ENCODE results near the gene ZSCAN22. TPM values are rescaled to one million over a fixed set of nuclear protein-coding genes. Genes with fewer than 3 reads are reported as not detected.

Gene ZSCAN22
- total and polyA plus RNA-seq, 2 of the 13 experiments (the other 11 are each of a cell fraction or from before 2014, with no cell fraction given) = 2.5 to 3.5 TPM

DNA sequence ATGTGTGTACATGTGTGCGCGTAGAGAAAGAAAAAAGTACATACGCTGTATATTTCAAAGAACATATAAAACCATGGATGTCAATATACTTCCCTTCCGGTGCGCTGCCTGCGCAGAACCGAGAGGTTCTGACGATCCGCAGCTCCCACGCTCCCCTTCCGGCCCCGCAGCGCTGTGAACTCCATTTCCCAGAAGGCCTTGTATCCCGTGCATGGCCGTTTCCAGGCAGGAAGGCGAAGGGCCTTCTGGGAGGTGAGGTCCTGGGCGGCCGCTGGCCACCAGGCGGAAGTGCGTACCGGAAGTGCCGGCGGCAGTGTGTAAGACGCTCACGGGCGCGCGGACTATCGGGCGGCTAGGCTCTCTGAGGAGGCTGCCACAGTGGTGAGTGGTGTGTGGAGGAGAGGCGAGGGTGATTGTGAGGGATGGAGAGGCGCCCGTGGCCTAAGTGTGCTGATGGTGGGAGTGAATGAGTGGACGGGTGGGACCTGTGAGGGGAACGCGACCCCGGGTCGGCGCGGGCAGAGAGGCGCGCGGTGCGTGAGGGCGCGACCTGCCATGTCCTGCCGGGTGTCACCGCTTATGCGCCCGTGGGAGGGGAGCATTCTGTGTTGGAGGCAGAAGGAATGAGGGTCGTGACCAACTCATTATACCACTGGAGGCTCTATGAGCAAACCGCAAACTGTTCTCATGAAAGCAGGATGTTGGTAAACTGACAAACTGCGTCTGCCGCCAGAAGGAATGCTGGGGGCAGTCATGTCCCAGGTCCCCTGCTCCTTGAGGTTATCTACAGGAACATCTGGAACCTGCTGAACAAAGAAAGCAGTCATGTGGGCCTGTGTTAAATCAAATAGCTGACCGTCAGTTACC is 21.5 kb upstream of the ZSCAN22 start, which contains the start of gene ERVK3-1 (continued):
- TF ChIP-seq, protein P1, sequence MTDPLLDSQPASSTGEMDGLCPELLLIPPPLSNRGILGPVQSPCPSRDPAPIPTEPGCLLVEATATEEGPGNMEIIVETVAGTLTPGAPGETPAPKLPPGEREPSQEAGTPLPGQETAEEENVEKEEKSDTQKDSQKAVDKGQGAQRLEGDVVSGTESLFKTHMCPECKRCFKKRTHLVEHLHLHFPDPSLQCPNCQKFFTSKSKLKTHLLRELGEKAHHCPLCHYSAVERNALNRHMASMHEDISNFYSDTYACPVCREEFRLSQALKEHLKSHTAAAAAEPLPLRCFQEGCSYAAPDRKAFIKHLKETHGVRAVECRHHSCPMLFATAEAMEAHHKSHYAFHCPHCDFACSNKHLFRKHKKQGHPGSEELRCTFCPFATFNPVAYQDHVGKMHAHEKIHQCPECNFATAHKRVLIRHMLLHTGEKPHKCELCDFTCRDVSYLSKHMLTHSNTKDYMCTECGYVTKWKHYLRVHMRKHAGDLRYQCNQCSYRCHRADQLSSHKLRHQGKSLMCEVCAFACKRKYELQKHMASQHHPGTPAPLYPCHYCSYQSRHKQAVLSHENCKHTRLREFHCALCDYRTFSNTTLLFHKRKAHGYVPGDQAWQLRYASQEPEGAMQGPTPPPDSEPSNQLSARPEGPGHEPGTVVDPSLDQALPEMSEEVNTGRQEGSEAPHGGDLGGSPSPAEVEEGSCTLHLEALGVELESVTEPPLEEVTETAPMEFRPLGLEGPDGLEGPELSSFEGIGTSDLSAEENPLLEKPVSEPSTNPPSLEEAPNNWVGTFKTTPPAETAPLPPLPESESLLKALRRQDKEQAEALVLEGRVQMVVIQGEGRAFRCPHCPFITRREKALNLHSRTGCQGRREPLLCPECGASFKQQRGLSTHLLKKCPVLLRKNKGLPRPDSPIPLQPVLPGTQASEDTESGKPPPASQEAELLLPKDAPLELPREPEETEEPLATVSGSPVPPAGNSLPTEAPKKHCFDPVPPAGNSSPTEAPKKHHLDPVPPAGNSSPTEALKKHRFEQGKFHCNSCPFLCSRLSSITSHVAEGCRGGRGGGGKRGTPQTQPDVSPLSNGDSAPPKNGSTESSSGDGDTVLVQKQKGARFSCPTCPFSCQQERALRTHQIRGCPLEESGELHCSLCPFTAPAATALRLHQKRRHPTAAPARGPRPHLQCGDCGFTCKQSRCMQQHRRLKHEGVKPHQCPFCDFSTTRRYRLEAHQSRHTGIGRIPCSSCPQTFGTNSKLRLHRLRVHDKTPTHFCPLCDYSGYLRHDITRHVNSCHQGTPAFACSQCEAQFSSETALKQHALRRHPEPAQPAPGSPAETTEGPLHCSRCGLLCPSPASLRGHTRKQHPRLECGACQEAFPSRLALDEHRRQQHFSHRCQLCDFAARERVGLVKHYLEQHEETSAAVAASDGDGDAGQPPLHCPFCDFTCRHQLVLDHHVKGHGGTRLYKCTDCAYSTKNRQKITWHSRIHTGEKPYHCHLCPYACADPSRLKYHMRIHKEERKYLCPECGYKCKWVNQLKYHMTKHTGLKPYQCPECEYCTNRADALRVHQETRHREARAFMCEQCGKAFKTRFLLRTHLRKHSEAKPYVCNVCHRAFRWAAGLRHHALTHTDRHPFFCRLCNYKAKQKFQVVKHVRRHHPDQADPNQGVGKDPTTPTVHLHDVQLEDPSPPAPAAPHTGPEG (CRISPR knock-in tag; IDR thresholded peaks at IDR 0.05) = peak; percentile 71
- no peak for TF ChIP-seq SMAD9 (CRISPR knock-in tag; IDR thresholded peaks at IDR 0.05)
- TF ChIP-seq SIN3A (IDR thresholded peaks at IDR 0.05; ENCODE audit: borderline replicate concordance, low read depth, low read length) = peak; percentile 89
- TF ChIP-seq, protein P2, sequence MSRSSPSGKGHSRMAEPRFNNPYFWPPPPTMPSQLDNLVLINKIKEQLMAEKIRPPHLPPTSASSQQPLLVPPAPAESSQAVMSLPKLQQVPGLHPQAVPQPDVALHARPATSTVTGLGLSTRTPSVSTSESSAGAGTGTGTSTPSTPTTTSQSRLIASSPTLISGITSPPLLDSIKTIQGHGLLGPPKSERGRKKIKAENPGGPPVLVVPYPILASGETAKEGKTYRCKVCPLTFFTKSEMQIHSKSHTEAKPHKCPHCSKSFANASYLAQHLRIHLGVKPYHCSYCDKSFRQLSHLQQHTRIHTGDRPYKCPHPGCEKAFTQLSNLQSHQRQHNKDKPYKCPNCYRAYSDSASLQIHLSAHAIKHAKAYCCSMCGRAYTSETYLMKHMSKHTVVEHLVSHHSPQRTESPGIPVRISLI (CRISPR knock-in tag; IDR thresholded peaks at IDR 0.05; ENCODE audit: borderline replicate concordance) = 0 out of 2 replicates have a peak, but pooled peaks have one; percentile 22
- TF ChIP-seq NFRKB (IDR thresholded peaks at IDR 0.05) = no peak
- no peak for TF ChIP-seq ONECUT2 (CRISPR knock-in tag; IDR thresholded peaks at IDR 0.05)
- TF ChIP-seq RARA (CRISPR knock-in tag; IDR thresholded peaks at IDR 0.05) = peak; percentile 35; the same call in 1 of the 2 replicates
- no peak for TF ChIP-seq MYNN (CRISPR knock-in tag; IDR thresholded peaks at IDR 0.05; ENCODE audit: low read depth)
- TF ChIP-seq ZNF496 (CRISPR knock-in tag; IDR thresholded peaks at IDR 0.05; ENCODE audit: insufficient replicate concordance) = no peak
- TF ChIP-seq, protein P3, sequence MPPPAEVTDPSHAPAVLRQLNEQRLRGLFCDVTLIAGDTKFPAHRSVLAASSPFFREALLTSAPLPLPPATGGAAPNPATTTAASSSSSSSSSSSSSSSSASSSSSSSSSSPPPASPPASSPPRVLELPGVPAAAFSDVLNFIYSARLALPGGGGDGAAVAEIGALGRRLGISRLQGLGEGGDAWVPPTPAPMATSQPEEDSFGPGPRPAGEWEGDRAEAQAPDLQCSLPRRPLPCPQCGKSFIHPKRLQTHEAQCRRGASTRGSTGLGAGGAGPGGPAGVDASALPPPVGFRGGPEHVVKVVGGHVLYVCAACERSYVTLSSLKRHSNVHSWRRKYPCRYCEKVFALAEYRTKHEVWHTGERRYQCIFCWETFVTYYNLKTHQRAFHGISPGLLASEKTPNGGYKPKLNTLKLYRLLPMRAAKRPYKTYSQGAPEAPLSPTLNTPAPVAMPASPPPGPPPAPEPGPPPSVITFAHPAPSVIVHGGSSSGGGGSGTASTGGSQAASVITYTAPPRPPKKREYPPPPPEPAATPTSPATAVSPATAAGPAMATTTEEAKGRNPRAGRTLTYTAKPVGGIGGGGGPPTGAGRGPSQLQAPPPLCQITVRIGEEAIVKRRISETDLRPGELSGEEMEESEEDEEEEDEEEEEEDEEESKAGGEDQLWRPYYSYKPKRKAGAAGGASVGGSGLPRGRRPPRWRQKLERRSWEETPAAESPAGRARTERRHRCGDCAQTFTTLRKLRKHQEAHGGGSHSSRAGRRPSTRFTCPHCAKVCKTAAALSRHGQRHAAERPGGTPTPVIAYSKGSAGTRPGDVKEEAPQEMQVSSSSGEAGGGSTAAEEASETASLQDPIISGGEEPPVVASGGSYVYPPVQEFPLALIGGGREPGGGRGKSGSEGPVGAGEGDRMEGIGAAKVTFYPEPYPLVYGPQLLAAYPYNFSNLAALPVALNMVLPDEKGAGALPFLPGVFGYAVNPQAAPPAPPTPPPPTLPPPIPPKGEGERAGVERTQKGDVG (CRISPR knock-in tag; IDR thresholded peaks at IDR 0.05; ENCODE audit: borderline replicate concordance) = 0 out of 2 replicates have a peak, but pooled peaks have one; percentile 77
- no peak for TF ChIP-seq CHD2 (IDR thresholded peaks at IDR 0.05; ENCODE audit: low read depth, low read length)
- TF ChIP-seq, protein P4, sequence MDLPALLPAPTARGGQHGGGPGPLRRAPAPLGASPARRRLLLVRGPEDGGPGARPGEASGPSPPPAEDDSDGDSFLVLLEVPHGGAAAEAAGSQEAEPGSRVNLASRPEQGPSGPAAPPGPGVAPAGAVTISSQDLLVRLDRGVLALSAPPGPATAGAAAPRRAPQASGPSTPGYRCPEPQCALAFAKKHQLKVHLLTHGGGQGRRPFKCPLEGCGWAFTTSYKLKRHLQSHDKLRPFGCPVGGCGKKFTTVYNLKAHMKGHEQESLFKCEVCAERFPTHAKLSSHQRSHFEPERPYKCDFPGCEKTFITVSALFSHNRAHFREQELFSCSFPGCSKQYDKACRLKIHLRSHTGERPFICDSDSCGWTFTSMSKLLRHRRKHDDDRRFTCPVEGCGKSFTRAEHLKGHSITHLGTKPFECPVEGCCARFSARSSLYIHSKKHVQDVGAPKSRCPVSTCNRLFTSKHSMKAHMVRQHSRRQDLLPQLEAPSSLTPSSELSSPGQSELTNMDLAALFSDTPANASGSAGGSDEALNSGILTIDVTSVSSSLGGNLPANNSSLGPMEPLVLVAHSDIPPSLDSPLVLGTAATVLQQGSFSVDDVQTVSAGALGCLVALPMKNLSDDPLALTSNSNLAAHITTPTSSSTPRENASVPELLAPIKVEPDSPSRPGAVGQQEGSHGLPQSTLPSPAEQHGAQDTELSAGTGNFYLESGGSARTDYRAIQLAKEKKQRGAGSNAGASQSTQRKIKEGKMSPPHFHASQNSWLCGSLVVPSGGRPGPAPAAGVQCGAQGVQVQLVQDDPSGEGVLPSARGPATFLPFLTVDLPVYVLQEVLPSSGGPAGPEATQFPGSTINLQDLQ (CRISPR knock-in tag; IDR thresholded peaks at IDR 0.05) = peak; percentile 44; the same call in 1 of the 2 replicates
- peak; percentile 60; the same call in 1 of the 2 replicates for TF ChIP-seq ZMYM4 (CRISPR knock-in tag; IDR thresholded peaks at IDR 0.05)
